Myocyte (in vitro differentiated cells): ENCODE measurements around the gene ZDHHC24. TPM values are rescaled to one million over a fixed set of nuclear protein-coding genes. Genes with fewer than 3 reads are reported as not detected.
"Not testable (repeated sequence)": the region's sequence is repeated elsewhere in the genome, so short reads cannot be mapped to it uniquely, and the experiment has no call there.

Source experiments
- DNase-seq: peaks from one replicate; pipeline ENCODE4 v3.0.0-alpha.2; 2012; ENCODE audit warnings: low read depth
- polyA plus RNA-seq: library from polyadenylated mRNA; unstranded; fragments of >200 nt; gene quantifications from one replicate; pipeline ENCODE4 v1.2.1, GENCODE V29; 2012; ENCODE audit warnings: missing spikeins
- total RNA-seq: library from RNA; depleted of rRNA; stranded (reverse); fragments of >200 nt; gene quantifications from 2 replicates; pipeline ENCODE4 v1.2.3, GENCODE V29; 2014

The ZDHHC24 gene
- 15.7 and 20.9 TPM in 2 replicates for total RNA-seq
- 13.1 TPM for polyA plus RNA-seq

GRCh38 chr11:66545701-66546367 lies at the start of gene ZDHHC24:
Gene ZDHHC24 (minus strand): TSS chr11:66546048. CDS start chr11:66546003, 45 bp downstream.
- peak; percentile 99 for DNase-seq

GRCh38 chr11:66595245-66595904 lies 49.5 kb upstream of the ZDHHC24 start:
- no peak for DNase-seq

- DNase-seq: no peak
Observed at GRCh38 chr11:66593650-66594049, 47.8 kb upstream of the ZDHHC24 start.

GRCh38 chr11:66593303-66593635 lies 47.4 kb upstream of the ZDHHC24 start:
- DNase-seq: no peak

- peak; percentile 94 for DNase-seq
Observed at GRCh38 chr11:66592457-66593302, 46.8 kb upstream of the ZDHHC24 start, which contains the start of the genes CCDC87 and CCS. Gene CCDC87 (minus strand): TSS chr11:66593063. CDS start chr11:66593015, 48 bp downstream. Gene CCS (plus strand): TSS chr11:66593185. CDS start chr11:66593262, 77 bp downstream.

- DNase-seq: no peak
Observed at GRCh38 chr11:66591175-66591574, 45.3 kb upstream of the ZDHHC24 start.

- DNase-seq: no peak
Observed at GRCh38 chr11:66589996-66590675, 44.3 kb upstream of the ZDHHC24 start.

- not testable (repeated sequence) for DNase-seq
Observed at GRCh38 chr11:66589315-66589714, 43.5 kb upstream of the ZDHHC24 start.

- no peak for DNase-seq
Observed at GRCh38 chr11:66586136-66586535, 40.3 kb upstream of the ZDHHC24 start.

- DNase-seq: not testable (repeated sequence)
Observed at GRCh38 chr11:66585447-66585846, 39.6 kb upstream of the ZDHHC24 start.

GRCh38 chr11:66582565-66583147 lies 36.8 kb upstream of the ZDHHC24 start:
- not testable (repeated sequence) for DNase-seq

- DNase-seq: no peak
Observed at GRCh38 chr11:66581261-66581660, 35.4 kb upstream of the ZDHHC24 start.

- DNase-seq: no peak
Observed at GRCh38 chr11:66580803-66581202, 35.0 kb upstream of the ZDHHC24 start.

- DNase-seq: peak; percentile 63
Observed at GRCh38 chr11:66579017-66579606, 33.3 kb upstream of the ZDHHC24 start.

- no peak for DNase-seq
Observed at GRCh38 chr11:66570850-66571180, 25.0 kb upstream of the ZDHHC24 start.

GRCh38 chr11:66570079-66570849 lies 24.4 kb upstream of the ZDHHC24 start:
- no peak for DNase-seq

GRCh38 chr11:66569076-66569475 lies 23.2 kb upstream of the ZDHHC24 start:
- DNase-seq: no peak

- peak; percentile 84 for DNase-seq
Observed at GRCh38 chr11:66568124-66568916, 22.5 kb upstream of the ZDHHC24 start, which contains the start of gene CTSF. Gene CTSF (minus strand): TSS chr11:66568606. CDS start chr11:66568486, 120 bp downstream.

GRCh38 chr11:66567787-66568123 lies 21.9 kb upstream of the ZDHHC24 start:
- no peak for DNase-seq
